IMR-90 (cell line): ENCODE measurements around the gene RAB27A. TPM values are rescaled to one million over a fixed set of nuclear protein-coding genes. Genes with fewer than 3 reads are reported as not detected.

Source experiments
- ATAC-seq: fragments of 200-7000 bp; cut with Tn5 transposase; 2 replicates; pipeline ENCODE4 v1.9.1; 2020; ENCODE audit warnings: low read depth, mild to moderate bottlenecking, moderate library complexity
- BruUV-seq: library from RNA; stranded (reverse); fragments of 400-500 nt; replicated peaks from 2 replicates; lab custom pipeline; 2021; lab: Mats Ljungman, UMichigan
- CTCF ChIA-PET: fragments of 300-600 bp; formaldehyde crosslinking; extraction: SDS; loops from one replicate; lab custom pipeline; 2021; ENCODE audit warnings: antibody characterized with exemption; lab: Yijun Ruan, JAX
- POLR2A ChIA-PET: fragments of 300-600 bp; sonication (Branson Sonifier 250); formaldehyde crosslinking; loops from one replicate; lab custom pipeline; 2022; ENCODE audit warnings: antibody characterized with exemption; ENCODE audit not compliant: unreplicated experiment; lab: Charles Lee
- DNase-seq: peaks from one replicate; pipeline ENCODE4 v3.0.0; 2013
- H2AFZ ChIP-seq: replicated peaks from 2 replicates; pipeline ENCODE3; 2013; ENCODE audit warnings: low read length, mild to moderate bottlenecking; ENCODE audit not compliant: poor library complexity
- H2AK5ac ChIP-seq: 2 replicates; pipeline ENCODE4 v1.6.1; 2013; ENCODE audit warnings: low read depth, low read length, inconsistent platforms
- H2AK9ac ChIP-seq: replicated peaks from 2 replicates; pipeline ENCODE3; 2013; ENCODE audit warnings: mild to moderate bottlenecking, low read depth, low read length, moderate library complexity; ENCODE audit not compliant: poor library complexity
- H2BK120ac ChIP-seq: 2 replicates; pipeline ENCODE4 v1.6.1; 2013; ENCODE audit warnings: low read depth, low read length, inconsistent platforms
- H2BK15ac ChIP-seq: 3 replicates; pipeline ENCODE4 v1.6.1; 2013; ENCODE audit warnings: low read depth, low read length, inconsistent platforms
- H2BK20ac ChIP-seq: 2 replicates; pipeline ENCODE4 v1.6.1; 2013; ENCODE audit warnings: low read depth, mild to moderate bottlenecking, inconsistent platforms, low read length, moderate library complexity
- H2BK5ac ChIP-seq: 2 replicates; pipeline ENCODE4 v1.6.1; 2013; ENCODE audit warnings: mild to moderate bottlenecking, low read depth, low read length, inconsistent platforms; ENCODE audit not compliant: poor library complexity, severe bottlenecking
- H3K14ac ChIP-seq: replicated peaks from 2 replicates; pipeline ENCODE4 v1.6.1; 2013; ENCODE audit warnings: low read depth, low read length, inconsistent platforms
- H3K18ac ChIP-seq: 2 replicates; pipeline ENCODE4 v1.6.1; 2013; ENCODE audit warnings: low read depth, low read length, control low read depth
- H3K23ac ChIP-seq: 2 replicates; pipeline ENCODE4 v1.6.1; 2013; ENCODE audit warnings: low read depth, low read length, inconsistent platforms
- H3K27ac ChIP-seq: 2 replicates; pipeline ENCODE4 v1.5.1; 2013; ENCODE audit warnings: mild to moderate bottlenecking, control low read depth, low read length; ENCODE audit not compliant: insufficient read depth
- H3K27me3 ChIP-seq: 2 replicates; pipeline ENCODE4 v1.6.1; 2013; ENCODE audit warnings: low read length; ENCODE audit not compliant: control insufficient read depth, insufficient read depth
- H3K36me3 ChIP-seq: 2 replicates; pipeline ENCODE4 v1.6.1; 2013; ENCODE audit warnings: low read length, mixed read lengths; ENCODE audit not compliant: control insufficient read depth, insufficient read depth
- H3K4ac ChIP-seq: 2 replicates; pipeline ENCODE4 v1.6.1; 2013; ENCODE audit warnings: low read depth, low read length, inconsistent platforms
- H3K4me1 ChIP-seq: 2 replicates; pipeline ENCODE4 v1.6.1; 2013; ENCODE audit warnings: low read length, mixed read lengths; ENCODE audit not compliant: control insufficient read depth, insufficient read depth
- H3K4me2 ChIP-seq: 2 replicates; pipeline ENCODE4 v1.6.1; 2013; ENCODE audit warnings: low read depth, mild to moderate bottlenecking, control low read depth, low read length, moderate library complexity
- H3K4me3 ChIP-seq: 2 replicates; pipeline ENCODE4 v1.5.1; 2013; ENCODE audit warnings: low read depth, mild to moderate bottlenecking, control low read depth, low read length, moderate library complexity; ENCODE audit not compliant: insufficient read depth
- H3K56ac ChIP-seq: 2 replicates; pipeline ENCODE4 v1.6.1; 2013; ENCODE audit warnings: low read length, inconsistent platforms; ENCODE audit not compliant: insufficient read depth; ENCODE audit errors: extremely low read depth
- H3K79me1 ChIP-seq, 2 experiments: 2 replicates each; pipeline ENCODE4 v1.6.1; 2013; ENCODE audit warnings: low read length in 2 of 2, inconsistent platforms in 1 of 2, low read depth in 1 of 2
- H3K9ac ChIP-seq: 2 replicates; pipeline ENCODE4 v1.6.1; 2013; ENCODE audit warnings: low read depth, low read length, control low read depth
- H3K9me1 ChIP-seq: 2 replicates; pipeline ENCODE4 v1.6.1; 2013; ENCODE audit warnings: low read length, inconsistent platforms; ENCODE audit not compliant: insufficient read depth
- H3K9me3 ChIP-seq: 2 replicates; pipeline ENCODE4 v1.6.1; 2013; ENCODE audit warnings: low read length; ENCODE audit not compliant: control insufficient read depth, insufficient read depth
- H4K20me1 ChIP-seq: 2 replicates; pipeline ENCODE4 v1.6.1; 2013; ENCODE audit warnings: low read length, inconsistent platforms; ENCODE audit not compliant: insufficient read depth
- H4K5ac ChIP-seq: 2 replicates; pipeline ENCODE4 v1.6.1; 2013; ENCODE audit warnings: mild to moderate bottlenecking, low read depth, low read length, control low read depth
- H4K8ac ChIP-seq, 2 experiments: 2 replicates each; pipeline ENCODE4 v1.6.1; 2013; ENCODE audit warnings: low read depth in 2 of 2, low read length in 2 of 2, control low read depth in 1 of 2, inconsistent platforms in 1 of 2
- H4K91ac ChIP-seq: 2 replicates; pipeline ENCODE4 v1.6.1; 2013; ENCODE audit warnings: low read depth, low read length, inconsistent platforms; ENCODE audit not compliant: insufficient read depth
- BHLHE40 ChIP-seq: fragments of 150-350 bp; IDR thresholded peaks from 2 replicates; pipeline ENCODE4 v1.6.1; 2016; ENCODE audit warnings: mild to moderate bottlenecking, low read depth, low read length
- CEBPB ChIP-seq: IDR thresholded peaks from 2 replicates; pipeline ENCODE4 v1.6.1; 2012; ENCODE audit warnings: low read depth, low read length, improper control_type of control experiment
- CHD1 ChIP-seq: IDR thresholded peaks from 2 replicates; pipeline ENCODE4 v1.6.1; 2012; ENCODE audit warnings: low read depth, low read length, improper control_type of control experiment
- FOS ChIP-seq: fragments of 150-350 bp; IDR thresholded peaks from 2 replicates; pipeline ENCODE4 v1.6.1; 2016; ENCODE audit warnings: low read depth, low read length
- MAFK ChIP-seq: IDR thresholded peaks from 2 replicates; pipeline ENCODE4 v1.6.1; 2012; ENCODE audit warnings: low read depth, low read length, improper control_type of control experiment
- MAZ ChIP-seq: IDR thresholded peaks from 2 replicates; pipeline ENCODE4 v1.6.1; 2012; ENCODE audit warnings: low read depth, mild to moderate bottlenecking, low read length, improper control_type of control experiment, moderate library complexity, borderline replicate concordance
- NFE2L2 ChIP-seq: fragments of 150-350 bp; IDR thresholded peaks from 2 replicates; pipeline ENCODE4 v1.6.1; 2016; ENCODE audit warnings: low read depth, mild to moderate bottlenecking, low read length
- POLR2A ChIP-seq: IDR thresholded peaks from 2 replicates; pipeline ENCODE4 v1.6.1; 2012; ENCODE audit warnings: mild to moderate bottlenecking, low read depth, low read length
- RAD21 ChIP-seq: IDR thresholded peaks from 2 replicates; pipeline ENCODE4 v1.6.1; 2012; ENCODE audit warnings: low read length, improper control_type of control experiment
- RFX5 ChIP-seq: IDR thresholded peaks from 2 replicates; pipeline ENCODE4 v1.8.0; 2012; ENCODE audit warnings: low read depth, mild to moderate bottlenecking, low read length, moderate library complexity
- SMC3 ChIP-seq: fragments of 150-350 bp; IDR thresholded peaks from 2 replicates; pipeline ENCODE4 v1.6.1; 2016; ENCODE audit warnings: low read depth, mild to moderate bottlenecking, antibody characterized with exemption, low read length, moderate library complexity
- WGBS, 2 experiments: methylation state at CpG; one replicate each; pipeline versions ENCODE4 v1.1.5 to v1.1.7; 2013; ENCODE audit warnings: missing lambda C conversion rate in 2 of 2; ENCODE audit not compliant: insufficient read length in 1 of 2; ENCODE audit errors: extremely low coverage in 2 of 2; 5-methylcytosine and 5-hydroxymethylcytosine counted together
- dilution Hi-C: fragments of 300-500 bp; cut with HindIII; formaldehyde crosslinking; loops from one replicate; pipeline ENCODE4 v1.14.3; 2018; ENCODE audit warnings: low sequenced_read_pairs; ENCODE audit not compliant: unreplicated experiment
- in situ Hi-C: fragments of 300-500 bp; cut with MboI; formaldehyde crosslinking; loops from 3 replicates; pipeline ENCODE4 v1.14.3; 2019; ENCODE audit warnings: low sequenced_read_pairs, inconsistent platforms, mixed read lengths
- intact Hi-C: fragments of 100-400 bp; cut with micrococcal nuclease; formaldehyde crosslinking; loops from 2 replicates; pipeline ENCODE4 v1.10.0; 2022
- polyA plus RNA-seq, 3 experiments: library from polyadenylated mRNA; depleted of rRNA; stranded (reverse); fragments of >200 nt; gene quantifications; 2 replicates each; pipeline ENCODE4 v1.2.3, GENCODE V29; 2012; ENCODE audit warnings: low replicate concordance in 1 of 3
- total RNA-seq: library from RNA; depleted of rRNA; stranded (reverse); fragments of >200 nt; gene quantifications from 2 replicates; pipeline ENCODE4 v1.2.3, GENCODE V29; 2012
- TF ChIP-seq, protein P1 (sequence below): conservative IDR thresholded peaks from 2 replicates; pipeline ENCODE4 v1.5.1; 2012; ENCODE audit warnings: mild to moderate bottlenecking, low read depth, low read length, improper control_type of control experiment
- TF ChIP-seq, protein P2 (sequence below): fragments of 150-350 bp; IDR thresholded peaks from 2 replicates; pipeline ENCODE4 v1.6.1; 2016; ENCODE audit warnings: low read depth, mild to moderate bottlenecking, low read length, moderate library complexity, borderline replicate concordance

RAB27A gene
- total and polyA plus RNA-seq, 2 of the 4 experiments (the other 2 are of a cell fraction), result 4.8 to 13.7 TPM

DNA sequence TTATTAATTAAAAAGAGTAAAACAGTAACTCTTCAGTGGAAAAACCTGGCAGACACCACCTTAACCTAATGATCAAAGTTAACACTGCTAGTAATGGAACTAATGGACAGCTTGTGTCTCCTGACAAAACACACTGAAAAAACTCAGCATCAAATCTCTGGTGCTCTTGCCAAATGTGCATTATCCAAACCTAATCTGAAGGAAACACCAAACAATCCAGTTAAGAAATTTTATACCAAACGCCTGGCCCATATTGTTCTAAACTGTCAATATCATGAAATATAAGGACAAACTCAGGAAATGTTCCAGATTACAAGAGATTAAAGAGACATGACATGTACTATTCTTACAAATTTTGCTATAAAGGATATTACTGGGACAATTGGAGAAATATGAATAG is 103.3 kb downstream of the RAB27A start:
- no peak overlapping the region for H3K23ac ChIP-seq
- no peak overlapping the region for H2BK20ac ChIP-seq
- no peaks in the 10 kb centered on the region for H3K4me1 ChIP-seq
- intact Hi-C loops (no loop called here), in situ Hi-C loops (no loop called here), dilution Hi-C loops (no loop called here)
- ChIA-PET CTCF (no interaction called here), POLR2A (no interaction called here)
- no peak overlapping the region for H3K14ac ChIP-seq
- no peak overlapping the region for H3K18ac ChIP-seq
- H3K4me3 ChIP-seq, result no peak overlapping the region
- H4K91ac ChIP-seq, result no peak overlapping the region
- no peak overlapping the region for H2BK120ac ChIP-seq
- no peak overlapping the region for H3K4ac ChIP-seq
- H2AK5ac ChIP-seq, result no peak overlapping the region
- H3K9me3 ChIP-seq, result no peaks in the 10 kb centered on the region
- no peak overlapping the region for H4K5ac ChIP-seq
- no peak overlapping the region for H3K9ac ChIP-seq
- H3K27ac ChIP-seq, result no peak overlapping the region
- no peak overlapping the region for H2BK15ac ChIP-seq
- H3K27me3 ChIP-seq, result no peaks in the 10 kb centered on the region
- H3K36me3 ChIP-seq, result peaks cover 23% of the 10 kb centered on the region
- no peaks in the 10 kb centered on the region; the same call in 1 of the 2 replicates for H3K9me1 ChIP-seq
- H4K8ac ChIP-seq, result no peak overlapping the region
- H2AFZ ChIP-seq, result no peak overlapping the region
- no TSS peak for BruUV-seq
- peaks cover 11 to 17% of the 10 kb centered on the region in 2 experiments for H3K79me1 ChIP-seq
- ATAC-seq (no peak), DNase-seq (no peak)
- H2AK9ac ChIP-seq, result no peak overlapping the region
- no peak overlapping the region for H3K4me2 ChIP-seq
- no peak overlapping the region for H3K56ac ChIP-seq
- peaks cover 14% of the 10 kb centered on the region; the same call in 1 of the 2 replicates for H4K20me1 ChIP-seq
- no peak overlapping the region for H2BK5ac ChIP-seq
- no CpG with 5 or more reads among the region's 1 CpG for WGBS, 2 experiments
- TF ChIP-seq NFE2L2 (no peak), CEBPB (no peak), SMC3 (no peak), BHLHE40 (no peak), RAD21 (no peak), RFX5 (no peak), CHD1 (no peak), FOS (no peak), MAFK (no peak), POLR2A (no peak), MAZ (no peak)
- TF ChIP-seq, protein P1, sequence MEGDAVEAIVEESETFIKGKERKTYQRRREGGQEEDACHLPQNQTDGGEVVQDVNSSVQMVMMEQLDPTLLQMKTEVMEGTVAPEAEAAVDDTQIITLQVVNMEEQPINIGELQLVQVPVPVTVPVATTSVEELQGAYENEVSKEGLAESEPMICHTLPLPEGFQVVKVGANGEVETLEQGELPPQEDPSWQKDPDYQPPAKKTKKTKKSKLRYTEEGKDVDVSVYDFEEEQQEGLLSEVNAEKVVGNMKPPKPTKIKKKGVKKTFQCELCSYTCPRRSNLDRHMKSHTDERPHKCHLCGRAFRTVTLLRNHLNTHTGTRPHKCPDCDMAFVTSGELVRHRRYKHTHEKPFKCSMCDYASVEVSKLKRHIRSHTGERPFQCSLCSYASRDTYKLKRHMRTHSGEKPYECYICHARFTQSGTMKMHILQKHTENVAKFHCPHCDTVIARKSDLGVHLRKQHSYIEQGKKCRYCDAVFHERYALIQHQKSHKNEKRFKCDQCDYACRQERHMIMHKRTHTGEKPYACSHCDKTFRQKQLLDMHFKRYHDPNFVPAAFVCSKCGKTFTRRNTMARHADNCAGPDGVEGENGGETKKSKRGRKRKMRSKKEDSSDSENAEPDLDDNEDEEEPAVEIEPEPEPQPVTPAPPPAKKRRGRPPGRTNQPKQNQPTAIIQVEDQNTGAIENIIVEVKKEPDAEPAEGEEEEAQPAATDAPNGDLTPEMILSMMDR, result no peak
- TF ChIP-seq, protein P2, sequence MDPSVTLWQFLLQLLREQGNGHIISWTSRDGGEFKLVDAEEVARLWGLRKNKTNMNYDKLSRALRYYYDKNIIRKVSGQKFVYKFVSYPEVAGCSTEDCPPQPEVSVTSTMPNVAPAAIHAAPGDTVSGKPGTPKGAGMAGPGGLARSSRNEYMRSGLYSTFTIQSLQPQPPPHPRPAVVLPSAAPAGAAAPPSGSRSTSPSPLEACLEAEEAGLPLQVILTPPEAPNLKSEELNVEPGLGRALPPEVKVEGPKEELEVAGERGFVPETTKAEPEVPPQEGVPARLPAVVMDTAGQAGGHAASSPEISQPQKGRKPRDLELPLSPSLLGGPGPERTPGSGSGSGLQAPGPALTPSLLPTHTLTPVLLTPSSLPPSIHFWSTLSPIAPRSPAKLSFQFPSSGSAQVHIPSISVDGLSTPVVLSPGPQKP, result no peak
